T-cell (primary cell): ENCODE results near the gene SNRNP35. TPM values are rescaled to one million over a fixed set of nuclear protein-coding genes. Genes with fewer than 3 reads are reported as not detected.
"Not testable (repeated sequence)": the region's sequence is repeated elsewhere in the genome, so short reads cannot be mapped to it uniquely, and the experiment has no call there.

Source experiments
- ATAC-seq, 4 experiments: fragments of 200-7000 bp in 3 of 4; fragments of 150-1000 bp in 1 of 4; cut with Tn5 transposase; replicated peaks in 1 of 4; 1 replicate in 3 of 4; 2 replicates in 1 of 4; pipeline ENCODE4 v1.10.0; 2021; ENCODE audit warnings: moderate library complexity in 3 of 4, mild to moderate bottlenecking in 2 of 4, moderate number of reproducible peaks in 1 of 4
- CTCF ChIA-PET, 2 donors: fragments of 300-600 bp; sonication (Branson Sonifier 250); formaldehyde crosslinking; loops; one replicate each; lab custom pipeline; 2022; ENCODE audit warnings: antibody characterized with exemption in 2 of 2; lab: Charles Lee
- POLR2A ChIA-PET, 2 donors: fragments of 300-600 bp; sonication (Branson Sonifier 250); formaldehyde crosslinking; loops; one replicate each; lab custom pipeline; 2022; ENCODE audit warnings: antibody characterized with exemption in 2 of 2; lab: Charles Lee
- DNase-seq, 35 experiments: peaks; one replicate each; pipeline versions ENCODE4 v3.0.0 to v3.0.0-alpha.2; 2013 to 2023
- H3K27ac ChIP-seq: one replicate; pipeline ENCODE4 v1.5.1; 2013; ENCODE audit warnings: low read length
- H3K27me3 ChIP-seq, 2 experiments: replicated peaks in 1 of 2; 1 replicate in 1 of 2; 2 replicates in 1 of 2; pipeline versions ENCODE4 v1.6.1 to v1.7.0; 2013; ENCODE audit warnings: low read length in 1 of 2, mixed read lengths in 1 of 2; ENCODE audit not compliant: control insufficient read depth in 2 of 2, insufficient read depth in 2 of 2; ENCODE audit errors: extremely low read depth in 1 of 2
- H3K36me3 ChIP-seq, 2 donors: 1 replicate in 1 of 2; 2 replicates in 1 of 2; pipeline versions ENCODE4 v1.6.1 to v1.7.0; 2013; ENCODE audit warnings: low read length in 1 of 2; ENCODE audit not compliant: control insufficient read depth in 2 of 2, insufficient read depth in 1 of 2; ENCODE audit errors: extremely low read depth in 1 of 2
- H3K4me1 ChIP-seq, 2 experiments: 1 replicate in 1 of 2; 2 replicates in 1 of 2; pipeline versions ENCODE4 v1.6.1 to v1.7.0; 2013; ENCODE audit warnings: low read length in 2 of 2, mixed read lengths in 1 of 2; ENCODE audit not compliant: insufficient read depth in 2 of 2, control insufficient read depth in 1 of 2; ENCODE audit errors: extremely low read depth in 1 of 2
- H3K4me3 ChIP-seq, 2 donors: 1 replicate in 1 of 2; 2 replicates in 1 of 2; pipeline versions ENCODE4 v1.5.1 to v1.7.0; 2013; ENCODE audit warnings: mild to moderate bottlenecking in 2 of 2, low read length in 1 of 2, moderate library complexity in 1 of 2; ENCODE audit not compliant: control insufficient read depth in 1 of 2; ENCODE audit errors: extremely low read depth in 1 of 2
- H3K9me3 ChIP-seq: 2 replicates; pipeline ENCODE4 v1.7.0; 2013
- H3K27ac Mint-ChIP-seq, 2 donors: one replicate each; pipeline ENCODE4 v1.8.0; 2020 to 2021; ENCODE audit warnings: mild to moderate bottlenecking in 2 of 2, mixed read lengths in 2 of 2
- H3K27me3 Mint-ChIP-seq, 2 donors: one replicate each; pipeline ENCODE4 v1.8.0; 2021 to 2022; ENCODE audit warnings: mixed read lengths in 2 of 2
- H3K36me3 Mint-ChIP-seq: one replicate; pipeline ENCODE4 v1.8.0; 2021; ENCODE audit warnings: mixed read lengths
- H3K4me1 Mint-ChIP-seq, 3 donors: one replicate each; pipeline ENCODE4 v1.8.0; 2020 to 2022; ENCODE audit warnings: mixed read lengths in 3 of 3, mild to moderate bottlenecking in 1 of 3
- H3K4me3 Mint-ChIP-seq, 3 donors: one replicate each; pipeline ENCODE4 v1.8.0; 2020 to 2022; ENCODE audit warnings: mild to moderate bottlenecking in 3 of 3, mixed read lengths in 3 of 3, moderate library complexity in 3 of 3
- H3K9me3 Mint-ChIP-seq, 3 donors: one replicate each; pipeline ENCODE4 v1.8.0; 2020 to 2022; ENCODE audit warnings: mixed read lengths in 3 of 3
- WGBS: methylation state at CpG from one replicate; pipeline ENCODE4 v1.1.5; 2013; ENCODE audit warnings: missing lambda C conversion rate; ENCODE audit not compliant: insufficient coverage; 5-methylcytosine and 5-hydroxymethylcytosine counted together
- total RNA-seq, 35 experiments: library from RNA in 6 of 35; stranded (reverse) in 6 of 35; fragments of 120-200 nt in 1 of 35; gene quantifications; one replicate each; pipeline versions ENCODE4 v1.2.1 to v1.2.4 and lab custom pipeline; 2013 to 2026

SNRNP35 gene
- total RNA-seq, 5 donors from 2014 or later (not counting 1 experiment from before 2014, with no cell fraction given), result 32.6 to 46.1 (median 43.2) TPM

- CTCF ChIA-PET, result interaction anchor here (0.6 to 0.8 kb wide), 3 partner anchors 15 to 1040 kb away, joined by 3 to 6 read pairs (median 5); no protein-coding TSS in a partner anchor
- peak overlapping the region; percentile 92 for H3K27ac ChIP-seq
- H3K4me1 ChIP-seq, result peaks cover 0 to 36% of the 10 kb centered on the region in 2 experiments
- Mint-ChIP-seq H3K27me3 (no peaks in the 10 kb centered on the region), H3K4me1 (peaks cover 18 to 31% (median 24%) of the 10 kb centered on the region in 3 donors), H3K36me3 (peaks cover 24% of the 10 kb centered on the region), H3K9me3 (no peaks in the 10 kb centered on the region), H3K27ac (peak overlapping the region; percentile 86 to 88), H3K4me3 (peak overlapping the region in 2 of 3 donors; percentile 5 to 56)
- H3K27me3 ChIP-seq, result no peaks in the 10 kb centered on the region
- POLR2A ChIA-PET, result interaction anchor here (1.0 kb wide), 2 partner anchors 8 to 33 kb away, joined by 3 read pairs; no protein-coding TSS in a partner anchor
- H3K36me3 ChIP-seq, result peaks cover 9 to 15% of the 10 kb centered on the region in 2 donors
- H3K9me3 ChIP-seq, result no peaks in the 10 kb centered on the region
- DNase-seq (peak in 27 of 35 experiments; percentile 8 to 75 (median 24)), ATAC-seq (peak; percentile 61 to 90 (median 82))
- WGBS, result 29% methylated on average over 5 of the region's 8 CpGs
- no peak overlapping the region for H3K4me3 ChIP-seq
These were observed 30.7 kb upstream of the SNRNP35 start for GRCh38 chr12:123427036-123427769.

DNA sequence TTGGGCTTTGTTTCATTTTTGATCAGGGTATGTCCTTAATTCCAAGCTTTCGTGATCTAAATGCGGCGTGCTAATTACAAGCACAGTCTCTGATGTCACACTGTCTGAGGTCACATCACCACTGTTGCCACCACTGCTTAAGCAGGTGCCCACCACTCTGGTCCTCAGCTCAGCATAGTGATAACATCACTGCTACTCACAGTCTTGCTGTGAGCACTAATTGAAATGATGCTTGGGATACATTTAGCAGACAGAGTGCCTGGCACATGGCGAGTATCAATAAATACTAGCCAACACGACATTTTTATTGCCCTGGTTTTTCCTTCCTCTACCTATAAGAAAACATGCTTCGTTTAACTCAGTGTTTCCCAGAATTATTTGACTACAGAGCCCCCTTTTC is 29.3 kb upstream of the SNRNP35 start:
- Histone ChIP-seq H3K27ac (peak overlapping the region; percentile 92), H3K27me3 (no peaks in the 10 kb centered on the region), H3K9me3 (no peaks in the 10 kb centered on the region), H3K36me3 (peaks cover 3 to 7% of the 10 kb centered on the region in 2 donors), H3K4me1 (peaks cover 0 to 48% of the 10 kb centered on the region in 2 experiments), H3K4me3 (no peak overlapping the region)
- 86% methylated on average over 6 of the region's 6 CpGs for WGBS
- Mint-ChIP-seq H3K4me3 (peak overlapping the region in 1 of 3 donors; percentile 56), H3K36me3 (peaks cover 26% of the 10 kb centered on the region), H3K4me1 (peaks cover 32 to 45% (median 38%) of the 10 kb centered on the region in 3 donors), H3K27me3 (no peaks in the 10 kb centered on the region), H3K9me3 (no peaks in the 10 kb centered on the region), H3K27ac (peak overlapping the region; percentile 78 to 86)
- no peak for ATAC-seq
- CTCF ChIA-PET, result no interaction called here
- no peak for DNase-seq
- POLR2A ChIA-PET, result no interaction called here

DNA sequence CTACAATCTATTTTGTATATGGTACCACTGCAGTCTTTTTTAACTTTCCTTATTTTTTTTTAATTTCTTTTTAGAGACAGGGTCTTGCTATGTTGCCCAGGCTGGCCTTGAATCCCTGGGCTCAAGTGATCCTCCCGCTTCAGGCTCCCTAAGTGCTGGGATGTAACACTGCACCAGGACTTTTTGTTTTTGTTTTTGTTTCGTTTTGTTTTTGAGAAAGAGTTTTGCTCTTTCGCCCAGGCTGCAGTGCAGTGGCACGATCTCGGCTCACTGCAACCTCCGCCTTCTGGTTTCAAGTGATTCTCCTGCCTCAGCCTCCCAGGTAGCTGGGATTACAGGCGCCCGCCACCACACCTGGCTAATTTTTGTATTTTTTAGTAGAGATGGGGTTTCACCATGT is 28.8 kb upstream of the SNRNP35 start:
- H3K9me3 Mint-ChIP-seq, H3K27me3 Mint-ChIP-seq, H3K9me3 ChIP-seq, POLR2A ChIA-PET, DNase-seq, CTCF ChIA-PET, H3K36me3 ChIP-seq, H3K27me3 ChIP-seq, ATAC-seq, H3K4me3 ChIP-seq: not testable (repeated sequence)
- H3K4me1 ChIP-seq, result peaks cover 0 to 51% of the 10 kb centered on the region in 2 experiments
- H3K36me3 Mint-ChIP-seq, result peaks cover 27% of the 10 kb centered on the region
- peak overlapping the region; percentile 92 for H3K27ac ChIP-seq
- H3K4me1 Mint-ChIP-seq, result peaks cover 35 to 50% (median 43%) of the 10 kb centered on the region in 3 donors
- H3K4me3 Mint-ChIP-seq, result peak overlapping the region in 1 of 3 donors; percentile 56
- WGBS, result 80% methylated on average over 5 of the region's 8 CpGs
- peak overlapping the region; percentile 44 to 86 for H3K27ac Mint-ChIP-seq

GRCh38 chr12:123431951-123432817 is 25.8 kb upstream of the SNRNP35 start:
- H3K4me3 Mint-ChIP-seq, result peak overlapping the region; percentile 94 to 96 (median 95)
- H3K27me3 Mint-ChIP-seq, H3K27me3 ChIP-seq, H3K9me3 Mint-ChIP-seq, H3K36me3 ChIP-seq, CTCF ChIA-PET, H3K9me3 ChIP-seq: not testable (repeated sequence)
- peaks cover 22% of the 10 kb centered on the region for H3K36me3 Mint-ChIP-seq
- Histone ChIP-seq H3K4me1 (peaks cover 8 to 70% of the 10 kb centered on the region in 2 experiments), H3K4me3 (peak overlapping the region in 1 of 2 donors; percentile 77), H3K27ac (peak overlapping the region; percentile 89)
- DNase-seq (peak in 17 of 35 experiments; percentile 3 to 69 (median 21)), ATAC-seq (peak in 1 of 4 experiments; percentile 23)
- peaks cover 51 to 67% (median 53%) of the 10 kb centered on the region in 3 donors for H3K4me1 Mint-ChIP-seq
- POLR2A ChIA-PET, result interaction anchor here in 1 of 2 donors (0.6 kb wide), 1 partner anchor 16 kb away, joined by 5 read pairs; no protein-coding TSS in a partner anchor
- peak overlapping the region; percentile 88 for H3K27ac Mint-ChIP-seq
- 42% methylated on average over 9 of the region's 15 CpGs for WGBS

DNA sequence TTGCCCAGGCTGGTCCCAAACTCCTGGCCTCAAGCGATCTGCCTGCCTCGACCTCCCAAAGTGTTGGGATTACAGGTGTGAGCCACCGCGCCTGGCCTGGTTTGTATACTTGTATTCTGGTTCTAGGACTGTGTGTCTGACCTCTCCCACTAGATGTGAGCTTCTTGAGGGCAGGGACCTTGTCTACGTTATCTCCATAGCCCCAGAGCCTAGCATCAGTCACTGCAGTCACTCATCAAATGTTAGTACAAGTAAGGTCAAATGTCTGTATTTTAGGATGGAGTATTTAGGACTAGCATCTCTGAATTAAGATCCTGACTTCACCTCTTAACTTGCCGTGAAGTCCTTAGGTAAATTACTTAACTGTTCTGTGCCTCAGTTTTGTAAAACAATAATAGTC is 24.3 kb upstream of the SNRNP35 start:
- ATAC-seq (no peak), DNase-seq (no peak)
- Histone ChIP-seq H3K9me3 (no peaks in the 10 kb centered on the region), H3K27me3 (no peaks in the 10 kb centered on the region), H3K27ac (peak overlapping the region; percentile 89), H3K4me3 (peak overlapping the region in 1 of 2 donors; percentile 77), H3K4me1 (peaks cover 8 to 61% of the 10 kb centered on the region in 2 experiments), H3K36me3 (peaks cover 0 to 7% of the 10 kb centered on the region in 2 donors)
- Mint-ChIP-seq H3K27me3 (no peaks in the 10 kb centered on the region), H3K36me3 (peaks cover 18% of the 10 kb centered on the region), H3K4me3 (peak overlapping the region; percentile 94 to 96 (median 95)), H3K9me3 (no peaks in the 10 kb centered on the region), H3K4me1 (peaks cover 46 to 63% (median 55%) of the 10 kb centered on the region in 3 donors), H3K27ac (peak overlapping the region; percentile 87 to 88)
- ChIA-PET POLR2A (interaction anchor here (0.6 to 0.7 kb wide), 2 partner anchors 24 to 252 kb away, joined by 3 read pairs; partner anchors contain the start of gene SNRNP35 (in 1 of the 2)), CTCF (interaction anchor here in 1 of 2 donors (0.7 to 1.0 kb wide), 3 partner anchors 9 to 163 kb away, joined by 3 to 6 read pairs (median 5); no protein-coding TSS in a partner anchor)
- WGBS, result no CpG with 5 or more reads among the region's 6 CpGs
